Stimulated activated CD8-positive, alpha-beta memory T cell treated with anti-CD3 and anti-CD28 coated beads, Interleukin-15, amount 100 ng/mL, for 4 hours (primary cell): Measurements from ENCODE around the gene C4BPB.

Source experiments
- DNase-seq, 2 donors: peaks; one replicate each; pipeline ENCODE4 v3.0.0-alpha.2; 2020; ENCODE audit warnings: low read depth in 2 of 2

C4BPB gene

DNA sequence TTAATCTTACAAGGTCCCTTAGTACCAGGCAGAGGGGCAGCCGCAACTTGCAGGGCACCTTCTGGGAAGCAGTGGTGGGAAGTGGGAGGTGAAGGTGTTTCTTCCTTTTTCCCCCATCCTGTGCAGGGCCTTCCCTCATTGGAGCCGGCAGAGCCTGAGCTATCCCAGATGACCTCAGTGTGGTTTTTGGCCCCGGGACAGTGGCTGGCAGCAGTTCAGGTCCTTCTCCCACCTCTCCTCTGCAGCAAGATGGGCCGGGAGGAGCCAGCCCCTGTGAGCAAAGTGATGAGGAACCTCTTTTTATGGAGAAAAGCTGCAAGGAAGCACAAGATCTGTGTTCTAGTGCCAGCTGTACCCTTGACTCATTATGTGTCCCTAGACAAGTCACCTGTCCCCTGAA, 28.8 kb upstream of the C4BPB start:
- DNase-seq = no peak

DNA sequence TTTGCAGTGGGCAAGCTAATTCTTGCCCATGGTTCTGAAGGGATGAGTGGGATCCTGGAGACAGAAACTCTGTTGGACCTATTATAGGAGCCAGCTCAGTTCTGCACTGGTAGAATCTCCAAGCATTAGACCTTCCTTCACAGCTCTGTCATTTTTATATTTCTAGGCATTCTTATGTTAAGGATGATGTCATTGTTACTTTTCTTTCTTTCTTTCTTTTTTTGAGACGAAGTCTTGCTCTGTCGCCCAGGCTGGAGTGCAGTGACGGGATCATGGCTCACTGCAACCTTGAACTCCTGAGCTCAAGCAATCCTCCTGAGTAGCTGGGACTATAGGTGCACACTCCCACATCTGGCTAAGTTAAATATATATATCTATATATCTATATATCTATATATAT, 28.1 kb upstream of the C4BPB start:
- no peak for DNase-seq

DNA sequence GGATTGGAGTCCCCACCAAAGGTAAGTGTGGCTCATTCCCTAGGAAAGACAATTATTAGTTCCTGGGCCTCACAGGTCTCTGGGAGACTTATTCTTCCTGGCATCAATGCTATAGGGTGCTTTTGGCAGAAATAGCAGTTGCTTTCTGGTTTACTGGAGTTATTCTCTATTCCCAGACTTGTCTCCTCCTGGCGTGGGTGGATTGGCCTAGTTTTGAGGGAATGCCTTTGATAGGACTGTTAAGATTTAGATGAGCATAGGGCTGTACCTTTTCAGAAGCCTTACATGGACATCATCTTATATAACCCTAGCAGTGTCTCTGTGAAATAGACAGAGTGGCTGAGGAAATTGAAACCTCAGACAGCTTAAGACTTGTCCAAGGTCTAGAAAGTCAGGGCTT, 26.6 kb upstream of the C4BPB start:
- no peak for DNase-seq

DNA sequence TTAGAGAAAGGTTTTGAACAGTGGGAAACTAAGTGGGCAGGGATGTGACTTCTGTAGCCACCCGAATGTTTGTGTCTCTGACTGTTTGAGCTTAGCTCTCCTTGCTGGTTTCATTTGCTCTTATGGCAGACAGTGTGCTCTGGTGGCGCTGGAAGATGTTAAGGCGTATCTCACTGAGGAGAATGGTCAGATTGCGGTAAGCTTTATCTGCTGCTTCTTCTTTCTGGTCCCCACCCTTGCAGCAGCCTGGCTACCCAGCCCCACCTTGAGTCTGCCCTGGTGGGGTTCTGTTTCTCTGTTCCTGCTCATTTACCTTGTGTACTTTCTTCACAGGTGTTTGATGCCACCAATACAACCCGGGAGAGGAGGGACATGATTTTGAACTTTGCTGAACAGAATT, 25.6 kb upstream of the C4BPB start:
- no peak for DNase-seq

DNA sequence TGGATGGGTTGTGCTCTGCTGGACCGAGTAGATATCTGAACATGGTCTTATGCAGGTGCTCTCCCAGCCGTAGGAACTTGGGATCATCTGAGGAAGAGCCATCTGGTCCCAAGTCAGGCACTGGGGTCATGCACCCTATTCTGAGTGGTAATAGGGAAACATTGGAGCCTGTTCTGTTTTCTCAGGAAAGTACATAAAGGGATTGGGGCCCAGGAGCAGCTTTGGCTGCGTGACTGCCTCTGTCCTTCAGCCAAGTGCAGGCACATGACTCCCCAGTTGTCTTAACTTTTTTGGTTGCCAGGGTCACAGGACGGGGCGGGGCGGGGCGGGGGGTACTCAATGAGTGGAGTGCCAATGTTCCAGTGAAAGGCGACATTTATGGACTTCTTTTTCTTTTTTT, 24.1 kb upstream of the C4BPB start:
- no peak for DNase-seq

DNA sequence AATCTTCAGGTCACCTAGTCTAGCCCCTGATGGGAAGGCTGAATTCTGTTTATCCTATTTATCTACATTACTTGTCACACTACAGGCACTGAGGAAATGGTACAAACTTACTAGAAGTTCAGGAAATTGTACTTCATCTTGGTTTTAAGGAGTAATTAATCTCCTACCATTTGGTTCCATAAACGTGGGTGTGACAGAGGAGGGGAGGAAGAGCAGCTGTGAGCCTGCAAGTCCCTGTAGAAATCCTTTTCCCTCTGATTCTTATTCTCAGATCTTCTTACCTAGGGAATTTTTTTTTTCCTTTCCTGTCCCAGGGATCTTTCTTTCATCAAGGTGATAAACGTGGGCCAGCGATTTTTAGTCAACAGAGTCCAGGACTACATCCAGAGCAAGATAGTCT, 21.5 kb upstream of the C4BPB start:
- DNase-seq = no peak

DNA sequence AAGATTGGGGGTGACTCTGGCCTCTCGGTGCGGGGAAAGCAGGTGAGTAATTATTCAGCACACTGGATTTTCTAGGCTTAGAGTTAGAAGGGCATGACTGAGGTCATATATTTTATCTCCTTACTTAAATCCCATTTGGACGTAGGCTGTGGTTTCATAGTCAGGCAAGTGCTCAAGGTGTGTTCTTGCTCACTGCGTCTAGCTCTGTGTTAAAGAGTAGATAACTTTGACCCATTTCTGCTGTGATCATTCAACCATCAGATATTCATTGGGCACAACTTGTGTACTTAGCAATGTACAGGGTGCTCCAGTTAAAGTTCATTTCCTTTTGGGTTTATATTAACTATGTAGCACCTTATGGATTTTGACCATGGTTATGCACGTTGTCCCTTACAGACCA, 21.0 kb upstream of the C4BPB start:
- no peak for DNase-seq

DNA sequence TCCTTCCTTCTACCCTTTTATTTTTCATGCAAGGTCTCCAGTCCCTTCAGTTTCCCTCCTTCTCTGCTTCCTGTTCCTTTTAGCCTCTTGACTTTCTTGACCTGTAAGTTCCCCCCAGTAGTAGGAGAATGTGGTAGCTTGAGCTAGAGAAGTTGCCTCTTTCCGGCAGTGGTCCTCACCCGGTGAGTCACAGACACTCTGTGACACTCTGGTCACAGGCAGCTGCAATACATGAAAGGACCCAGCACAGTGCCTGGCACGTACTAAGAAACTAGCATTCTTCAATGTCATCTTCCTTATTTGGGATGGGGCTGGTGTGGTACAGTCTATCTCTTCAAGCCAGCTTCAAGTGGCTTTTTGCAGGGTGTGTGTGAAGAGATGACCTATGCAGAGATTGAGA, 19.6 kb upstream of the C4BPB start:
- DNase-seq = no peak

DNA sequence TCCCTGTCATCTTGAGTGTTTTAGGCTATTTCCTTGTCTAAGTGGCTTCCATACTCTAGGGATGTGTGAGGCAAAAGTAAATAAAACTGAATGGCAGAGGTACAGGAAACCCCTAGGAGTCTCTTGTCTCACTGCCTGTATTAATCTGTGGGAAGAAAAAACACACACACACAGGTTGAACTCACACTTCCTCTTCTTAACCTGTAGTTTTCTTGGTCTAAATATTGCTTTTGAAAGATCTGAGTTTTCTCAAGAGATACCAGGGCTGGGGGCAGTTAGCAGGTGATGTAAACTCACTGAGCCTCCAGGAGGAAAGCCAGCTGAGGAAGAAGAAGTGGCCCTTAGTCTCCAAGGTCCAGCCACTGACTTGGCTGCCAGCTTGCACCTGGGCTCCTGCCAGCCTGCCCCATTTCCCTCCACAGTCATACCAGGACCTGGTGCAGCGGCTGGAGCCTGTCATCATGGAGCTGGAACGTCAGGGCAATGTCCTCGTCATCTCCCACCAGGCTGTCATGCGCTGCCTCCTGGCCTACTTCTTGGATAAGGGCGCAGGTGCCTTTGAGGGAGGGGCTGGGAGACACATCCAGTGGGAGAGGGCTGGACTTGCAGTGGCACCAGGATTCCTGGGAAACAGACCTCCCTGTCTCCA, 18.7 kb upstream of the C4BPB start:
- no peak for DNase-seq

DNA sequence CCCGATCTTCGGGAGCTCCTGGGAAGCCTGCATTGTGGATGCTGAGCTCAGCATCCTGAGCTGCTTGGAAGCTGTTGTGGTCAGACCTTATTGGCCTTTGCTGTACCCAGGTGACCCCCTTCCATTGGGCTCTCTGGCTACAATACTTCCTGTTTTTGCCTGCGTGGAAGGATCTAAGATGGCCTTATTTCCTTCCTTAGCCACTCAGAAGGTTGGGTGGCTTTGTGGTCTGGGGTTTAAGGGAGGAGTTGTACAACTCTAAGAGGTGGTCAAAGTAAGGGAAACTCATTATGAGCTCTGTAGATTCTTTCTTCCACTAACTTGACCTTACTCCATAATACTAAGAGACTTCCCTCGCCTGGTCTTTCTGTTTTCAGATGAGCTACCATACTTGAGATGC, 17.8 kb upstream of the C4BPB start:
- DNase-seq = no peak

DNA sequence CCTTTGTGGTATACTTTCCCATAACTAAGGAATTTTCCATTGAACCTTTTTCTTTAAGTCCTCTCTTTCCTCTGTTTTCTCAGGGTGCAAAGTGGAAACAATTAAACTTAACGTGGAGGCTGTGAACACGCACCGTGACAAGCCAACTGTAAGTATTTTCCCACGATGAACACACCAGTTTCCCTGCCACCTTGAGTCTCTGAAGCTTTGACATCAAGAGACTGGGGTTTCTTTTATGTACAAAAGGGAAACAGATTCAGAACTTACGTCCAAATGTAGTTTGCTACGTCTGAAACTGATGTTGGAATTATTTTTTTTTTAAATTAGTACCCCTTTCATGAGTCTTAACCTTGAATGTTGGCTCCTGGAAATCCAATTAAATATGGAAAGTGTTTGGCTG, 17.2 kb upstream of the C4BPB start:
- no peak for DNase-seq

DNA sequence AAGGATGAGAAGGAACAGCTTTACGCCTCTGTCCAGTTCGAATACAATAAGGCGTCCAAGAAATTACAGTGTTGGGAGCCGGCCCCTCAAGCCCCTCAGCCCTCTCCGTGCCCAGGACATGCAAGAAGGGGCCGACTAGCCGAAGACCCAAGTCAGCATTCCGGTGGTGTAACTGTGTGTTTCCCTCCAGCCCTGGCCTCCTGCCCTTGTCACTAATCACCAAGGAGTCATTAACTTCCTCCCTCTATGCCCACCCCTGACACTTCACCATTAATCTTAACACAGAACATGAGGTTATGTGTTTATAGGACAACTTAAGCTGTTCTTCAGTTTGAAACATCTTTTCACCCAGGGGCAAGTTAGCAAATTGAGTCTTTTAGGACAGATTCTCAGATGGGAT, 16.4 kb upstream of the C4BPB start:
- no peak for DNase-seq

DNA sequence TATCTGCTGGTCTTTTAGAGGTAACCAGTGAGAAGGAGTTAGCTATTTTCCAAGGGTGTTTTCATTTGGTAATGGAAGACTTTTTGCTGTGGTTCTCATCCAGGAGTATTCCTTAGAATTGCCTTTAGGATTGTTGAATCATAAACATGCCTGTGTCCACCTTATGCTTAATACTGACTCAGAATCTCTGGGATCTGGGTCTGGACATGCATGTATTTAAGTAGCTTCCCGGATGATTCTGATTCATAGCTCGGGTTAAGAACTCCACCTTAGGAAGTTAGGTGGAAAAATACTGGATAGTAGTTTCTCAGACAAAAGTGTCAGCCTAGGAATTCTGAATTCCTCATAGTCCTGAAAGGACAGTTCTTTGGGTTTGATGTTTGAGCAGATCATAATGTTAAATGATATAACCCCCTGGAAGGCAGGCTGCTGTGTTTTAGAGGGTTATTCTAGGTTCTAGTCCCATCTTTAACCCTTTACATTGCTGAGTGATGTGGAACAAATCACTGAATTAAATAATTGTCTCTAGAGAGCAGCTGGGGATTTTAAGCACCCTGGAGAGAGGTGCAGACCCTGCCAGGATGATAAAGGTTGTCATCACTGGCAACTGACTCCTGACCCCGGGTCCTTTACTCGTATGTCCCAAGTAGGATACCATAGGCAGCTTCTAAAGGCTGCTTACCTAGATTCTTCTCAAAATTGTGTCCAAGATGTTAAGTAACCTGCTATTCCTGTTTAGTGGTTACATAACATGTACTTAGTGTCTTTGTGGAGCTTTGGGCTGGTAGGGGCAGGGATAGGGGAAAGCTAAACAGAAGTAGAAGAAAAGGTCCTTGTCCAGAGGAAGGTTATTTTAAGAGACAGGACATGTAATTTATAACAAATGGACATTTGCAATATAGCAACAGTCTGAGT, 14.5 kb upstream of the C4BPB start:
- no peak for DNase-seq

DNA sequence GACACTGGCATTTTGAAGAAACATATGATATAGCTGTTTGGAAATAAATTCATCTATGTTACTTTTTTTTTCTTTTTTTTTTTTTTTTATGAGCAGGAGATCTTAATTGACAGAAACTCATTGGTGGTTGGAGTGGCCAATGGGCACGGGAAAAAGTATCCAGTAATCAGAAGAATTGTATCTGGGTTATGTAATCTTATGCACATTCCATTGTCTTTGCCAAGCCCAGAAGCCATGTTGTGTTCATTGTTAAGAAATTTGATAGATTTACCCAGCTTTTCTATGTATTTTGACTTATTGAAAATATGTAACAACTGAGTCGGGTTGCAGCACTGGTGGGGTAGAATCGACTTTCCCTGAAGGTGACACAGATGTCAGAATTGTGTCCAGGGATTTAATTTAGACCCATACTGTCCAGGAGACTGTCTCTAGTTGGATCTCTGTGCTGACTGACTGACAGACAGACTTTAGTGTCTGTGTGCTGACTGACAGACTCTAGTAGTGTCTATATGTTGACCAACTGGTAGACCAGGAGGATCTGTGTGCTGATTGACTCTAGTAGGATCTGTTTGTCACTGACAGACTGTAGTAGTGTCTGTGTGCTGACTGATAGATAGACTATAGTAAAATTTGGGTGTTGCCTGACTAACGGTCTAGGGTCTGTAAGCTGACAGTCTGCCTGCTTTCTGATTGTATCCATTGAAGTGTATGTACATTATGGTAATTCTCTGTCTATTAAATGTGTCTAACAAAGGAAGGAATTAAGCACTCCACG, 12.3 kb upstream of the C4BPB start:
- DNase-seq = no peak

DNA sequence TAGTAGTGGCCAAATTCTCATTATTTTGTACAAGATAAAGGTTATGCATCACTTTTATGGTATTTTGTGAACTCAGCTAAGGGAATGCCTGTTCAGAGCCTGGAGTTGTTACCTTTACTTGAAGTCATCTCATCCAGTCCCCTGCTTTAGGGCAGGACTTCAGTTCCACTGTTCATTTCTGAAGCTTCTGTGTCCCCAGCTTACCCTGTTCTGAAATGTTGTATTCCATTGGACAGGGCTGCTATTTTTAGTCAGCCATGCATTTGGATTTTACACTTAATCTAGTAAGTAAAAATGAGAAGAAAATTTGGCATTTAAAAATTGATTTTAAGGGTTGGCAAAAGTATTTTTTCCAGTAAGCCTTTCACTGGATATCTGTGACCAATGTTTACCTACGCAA, 11.6 kb upstream of the C4BPB start:
- DNase-seq = no peak

DNA sequence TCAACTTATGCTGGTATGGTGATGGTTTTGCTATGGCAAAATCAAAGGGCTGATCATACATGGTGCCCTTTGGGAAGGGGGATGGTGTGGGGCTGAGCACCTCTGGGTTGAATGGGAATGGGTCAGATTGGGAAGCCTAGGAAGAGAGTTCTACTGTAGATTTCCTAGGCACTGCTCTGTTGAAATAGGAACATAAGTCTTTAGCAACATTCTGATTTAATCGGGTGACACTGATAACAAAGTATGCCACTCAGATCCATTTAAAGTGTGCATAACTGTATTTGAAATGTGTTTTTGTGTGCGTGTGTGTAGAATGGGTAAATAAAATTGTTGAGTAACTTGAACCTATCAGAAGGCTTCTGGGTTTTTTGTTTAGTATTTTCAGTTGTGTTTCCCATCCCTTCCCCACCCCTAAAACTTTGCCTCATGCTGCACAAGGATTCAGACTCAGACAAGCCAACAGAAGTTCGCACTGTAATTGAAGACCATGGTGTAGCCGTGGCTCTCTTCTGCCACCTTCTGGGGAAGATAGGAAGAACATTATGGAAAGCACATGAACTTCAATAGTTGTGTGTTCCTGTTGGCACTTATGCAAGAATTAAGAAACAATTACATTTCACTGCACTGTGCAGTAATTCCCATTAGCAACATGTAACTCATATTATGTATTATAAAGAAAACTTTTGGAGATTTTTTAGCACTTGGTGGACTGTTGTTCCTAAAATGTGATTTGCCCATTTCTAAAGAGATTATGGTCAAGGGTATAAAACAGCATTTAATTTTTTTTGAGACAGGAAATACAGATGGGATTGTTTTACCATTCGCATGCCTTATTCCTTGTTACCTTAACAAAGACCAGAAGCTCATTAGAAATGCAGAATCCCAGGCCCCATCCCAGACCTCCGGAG, 10.9 kb upstream of the C4BPB start:
- DNase-seq = peak in 1 of 2 donors; percentile 29

DNA sequence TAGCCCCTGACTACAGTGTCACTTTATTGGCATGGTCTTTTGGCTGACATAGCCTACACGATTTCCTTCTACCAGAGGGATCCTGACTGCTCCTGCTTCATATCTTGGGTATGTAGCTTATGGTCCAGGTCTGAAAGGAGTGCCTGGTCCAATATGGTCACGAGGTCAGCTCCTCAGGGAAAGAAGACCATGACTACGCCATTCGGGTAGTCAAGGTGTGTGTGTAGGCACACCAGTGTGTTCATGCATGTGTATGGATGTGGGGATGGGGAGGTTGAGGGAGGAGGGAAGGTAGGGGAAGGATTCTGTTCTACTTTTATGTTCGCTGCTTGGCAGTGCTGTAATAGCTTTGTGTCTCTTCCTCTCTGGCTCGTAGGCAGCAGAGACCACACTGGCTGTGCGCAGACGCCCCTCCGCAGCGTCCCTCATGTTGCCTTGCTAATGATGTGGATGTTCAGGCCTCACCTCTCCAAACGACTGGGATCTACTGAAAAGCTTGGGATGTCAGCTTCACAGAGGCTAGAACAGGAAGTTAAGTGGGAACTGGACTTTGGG, 10.0 kb upstream of the C4BPB start:
- DNase-seq = no peak

DNA sequence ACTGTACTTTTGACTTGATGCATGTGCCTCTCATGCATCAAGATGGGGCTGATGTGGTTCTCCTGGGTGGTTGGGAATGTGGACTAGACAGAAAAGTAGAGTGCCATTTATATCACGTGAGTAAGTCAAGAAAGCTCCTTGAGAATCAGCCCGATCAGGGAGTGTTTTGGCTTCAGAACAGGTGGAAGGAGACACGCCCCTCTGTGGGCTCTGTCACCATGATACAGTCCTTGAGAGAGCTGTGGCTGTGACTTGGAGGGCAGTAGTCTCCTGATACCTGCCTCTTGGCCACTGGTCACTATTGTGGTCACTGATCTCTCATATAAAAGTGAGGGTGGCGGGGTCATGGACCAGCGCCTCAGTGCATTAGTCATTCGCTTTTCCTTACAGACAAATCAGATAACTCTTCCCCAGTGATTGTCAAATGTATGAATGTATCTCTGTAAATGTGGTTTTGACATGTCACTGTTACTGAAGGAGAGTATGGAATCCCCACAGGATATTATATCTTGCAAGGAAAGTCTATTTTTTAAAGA, 8.9 kb upstream of the C4BPB start:
- DNase-seq = no peak

DNA sequence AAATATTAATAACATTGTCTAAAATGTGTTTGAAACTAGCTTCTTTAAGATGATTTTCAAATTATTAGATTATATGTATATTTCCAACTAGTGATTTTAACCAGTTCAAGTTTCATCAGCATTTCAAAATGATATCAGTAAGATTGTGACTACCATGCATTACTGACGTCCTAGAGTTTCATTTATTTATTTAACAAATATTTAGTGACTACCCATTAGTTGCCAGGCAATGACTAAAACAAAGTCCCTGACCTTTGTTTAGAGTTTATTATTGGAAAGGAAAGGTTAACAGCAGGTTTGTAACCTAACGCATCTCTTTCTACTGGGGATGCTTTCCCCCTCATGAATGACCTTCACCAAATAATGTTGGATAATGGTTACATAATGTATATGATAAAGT, 7.6 kb upstream of the C4BPB start:
- no peak for DNase-seq

DNA sequence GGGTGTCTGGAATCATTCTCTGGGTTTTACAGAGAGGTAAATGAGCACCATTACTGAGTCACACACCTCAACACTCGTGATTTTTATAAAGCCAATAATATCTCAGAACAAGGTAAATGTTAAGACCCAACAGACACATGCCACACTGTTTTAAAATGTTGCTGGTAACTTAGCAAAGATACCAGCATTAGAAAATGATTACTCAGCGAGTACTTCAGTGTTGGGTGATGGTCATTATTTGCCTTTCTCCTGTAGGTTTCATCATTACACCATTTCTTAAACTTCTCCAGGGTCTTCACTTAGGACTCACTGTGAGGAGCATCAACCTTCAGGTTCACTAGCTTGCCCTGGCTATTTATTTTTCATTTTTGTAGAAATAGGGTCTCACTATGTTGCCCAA, 6.9 kb upstream of the C4BPB start:
- no peak for DNase-seq

DNA sequence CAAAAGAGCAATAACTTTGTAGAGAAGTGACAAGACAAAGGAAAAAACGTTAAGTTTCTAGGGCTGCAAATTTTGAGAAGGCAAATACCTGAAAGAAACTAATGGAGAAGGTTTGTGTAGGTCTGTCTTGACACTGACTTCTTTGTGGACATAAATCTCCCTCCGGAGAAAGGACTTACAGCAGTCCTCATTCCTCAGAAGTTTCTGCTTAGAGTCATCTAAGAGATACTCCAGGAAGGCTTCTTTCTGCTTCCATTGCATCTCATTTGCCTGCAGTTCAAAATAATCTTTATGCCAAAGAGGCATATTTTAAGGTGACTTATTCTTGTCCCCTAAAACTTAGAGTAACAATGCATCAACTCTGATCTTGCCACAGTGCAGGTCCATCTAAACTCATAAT, 4.4 kb upstream of the C4BPB start:
- DNase-seq = no peak
